CD14-positive monocyte (primary cell): Measurements from ENCODE around the gene ZNF267. TPM values are rescaled to one million over a fixed set of nuclear protein-coding genes. Genes with fewer than 3 reads are reported as not detected.
"Not testable (repeated sequence)": the region's sequence is repeated elsewhere in the genome, so short reads cannot be mapped to it uniquely, and the experiment has no call there.

Source experiments
- DNase-seq, 3 donors: peaks; one replicate each; pipeline ENCODE4 v3.0.0-alpha.2; 2011 to 2022
- H2AFZ ChIP-seq: 2 replicates; pipeline ENCODE4 v1.6.0; 2012; ENCODE audit warnings: mild to moderate bottlenecking, low read depth, low read length, inconsistent platforms; ENCODE audit not compliant: insufficient read depth, poor library complexity, severe bottlenecking
- H3K27ac ChIP-seq, 2 donors: 1 replicate in 1 of 2; 2 replicates in 1 of 2; pipeline ENCODE4 v1.5.1; 2012 to 2013; ENCODE audit warnings: low read length in 2 of 2, control low read depth in 1 of 2, inconsistent platforms in 1 of 2, low read depth in 1 of 2, mild to moderate bottlenecking in 1 of 2
- H3K27me3 ChIP-seq, 2 donors: one replicate each; pipeline versions ENCODE4 v1.6.0 to v1.6.1; 2011 to 2013; ENCODE audit warnings: low read length in 2 of 2; ENCODE audit not compliant: control insufficient read depth in 2 of 2, insufficient read depth in 2 of 2
- H3K36me3 ChIP-seq, 2 donors: replicated peaks in 1 of 2; 1 replicate in 1 of 2; 2 replicates in 1 of 2; pipeline versions ENCODE4 v1.5.1 to v1.6.1; 2012 to 2013; ENCODE audit warnings: low read length in 2 of 2, control low read depth in 1 of 2, inconsistent platforms in 1 of 2, mild to moderate bottlenecking in 1 of 2; ENCODE audit not compliant: insufficient read depth in 2 of 2, control insufficient read depth in 1 of 2
- H3K4me1 ChIP-seq, 2 donors: 1 replicate in 1 of 2; 2 replicates in 1 of 2; pipeline versions ENCODE4 v1.5.1 to v1.6.1; 2012 to 2013; ENCODE audit warnings: low read length in 2 of 2, control low read depth in 1 of 2, inconsistent platforms in 1 of 2, mild to moderate bottlenecking in 1 of 2, moderate library complexity in 1 of 2; ENCODE audit not compliant: insufficient read depth in 2 of 2, control insufficient read depth in 1 of 2
- H3K4me2 ChIP-seq: replicated peaks from 2 replicates; pipeline ENCODE3; 2012; ENCODE audit warnings: low read length, moderate library complexity, mild to moderate bottlenecking; ENCODE audit not compliant: poor library complexity, severe bottlenecking; ENCODE audit errors: extremely low read depth
- H3K4me3 ChIP-seq, 3 experiments: fragments of 200-600 bp in 1 of 3; sonication (generic) in 1 of 3; replicated peaks in 1 of 3; 1 replicate in 2 of 3; 2 replicates in 1 of 3; pipeline ENCODE4 v1.5.1; 2011 to 2013; ENCODE audit warnings: low read length in 3 of 3, mild to moderate bottlenecking in 3 of 3, control low read depth in 2 of 3, low read depth in 2 of 3, inconsistent platforms in 1 of 3, moderate library complexity in 1 of 3
- H3K79me2 ChIP-seq: 2 replicates; pipeline ENCODE4 v1.6.0; 2012; ENCODE audit warnings: mild to moderate bottlenecking, control low read depth, inconsistent platforms, low read length, moderate library complexity; ENCODE audit not compliant: insufficient read depth
- H3K9ac ChIP-seq: 2 replicates; pipeline ENCODE4 v1.6.0; 2017; ENCODE audit warnings: low read length, mild to moderate bottlenecking; ENCODE audit not compliant: insufficient read depth, poor library complexity, severe bottlenecking
- H3K9me3 ChIP-seq, 2 donors: replicated peaks in 1 of 2; 1 replicate in 1 of 2; 2 replicates in 1 of 2; pipeline versions ENCODE4 v1.5.1 to v1.6.1; 2012 to 2013; ENCODE audit warnings: low read length in 2 of 2, control low read depth in 1 of 2; ENCODE audit not compliant: control insufficient read depth in 1 of 2, insufficient read depth in 1 of 2
- H4K20me1 ChIP-seq: 2 replicates; pipeline ENCODE4 v1.6.0; 2012; ENCODE audit warnings: mild to moderate bottlenecking, low read length, control low read depth, moderate library complexity; ENCODE audit not compliant: insufficient read depth
- H3K27ac Mint-ChIP-seq, 7 donors: one replicate each; pipeline ENCODE4 v1.8.0; 2020; ENCODE audit warnings: mild to moderate bottlenecking in 7 of 7, mixed read lengths in 7 of 7, moderate library complexity in 6 of 7, inconsistent platforms in 2 of 7
- H3K27me3 Mint-ChIP-seq, 3 donors: one replicate each; pipeline ENCODE4 v1.8.0; 2021 to 2022; ENCODE audit warnings: low read depth in 3 of 3, mild to moderate bottlenecking in 3 of 3, mixed read lengths in 3 of 3, moderate library complexity in 3 of 3, inconsistent platforms in 1 of 3
- H3K36me3 Mint-ChIP-seq, 2 donors: one replicate each; pipeline ENCODE4 v1.8.0; 2020; ENCODE audit warnings: mixed read lengths in 2 of 2, inconsistent platforms in 1 of 2, mild to moderate bottlenecking in 1 of 2
- H3K4me1 Mint-ChIP-seq: one replicate; pipeline ENCODE4 v1.8.0; 2020; ENCODE audit warnings: mild to moderate bottlenecking, mixed read lengths
- H3K4me3 Mint-ChIP-seq, 2 donors: one replicate each; pipeline ENCODE4 v1.8.0; 2020; ENCODE audit warnings: mild to moderate bottlenecking in 2 of 2, mixed read lengths in 2 of 2, moderate library complexity in 1 of 2
- H3K9me3 Mint-ChIP-seq, 7 donors: one replicate each; pipeline ENCODE4 v1.8.0; 2020 to 2022; ENCODE audit warnings: mixed read lengths in 7 of 7, mild to moderate bottlenecking in 6 of 7, moderate library complexity in 6 of 7, inconsistent platforms in 2 of 7
- WGBS: methylation state at CpG from one replicate; pipeline ENCODE4 v1.1.5; 2013; ENCODE audit warnings: missing lambda C conversion rate; ENCODE audit not compliant: insufficient coverage; 5-methylcytosine and 5-hydroxymethylcytosine counted together
- intact Hi-C, 2 donors: fragments of 100-400 bp; cut with micrococcal nuclease; formaldehyde crosslinking; loops; one replicate each; pipeline versions ENCODE4 v1.15.0 to v1.15.1; 2023
- polyA plus RNA-seq, 3 donors: library from polyadenylated mRNA; depleted of rRNA in 1 of 3; unstranded in 2 of 3; stranded (reverse) in 1 of 3; fragments of 300-500 nt in 2 of 3; fragments of >200 nt in 1 of 3; fragmentation: Illumina TruSeq in 2 of 3; gene quantifications; 1 replicate in 2 of 3; 2 replicates in 1 of 3; pipeline ENCODE4 v1.2.3, GENCODE V29; 2012 to 2021
- small RNA-seq: library from RNA; depleted of rRNA; stranded (forward); fragments of <200 nt; gene quantifications from one replicate; pipeline ENCODE3, GENCODE V24; 2012; ENCODE audit warnings: low read depth; ENCODE audit not compliant: insufficient read length

The ZNF267 gene
- polyA plus RNA-seq, 3 donors = 13.5 to 23.8 (median 18.0) TPM

DNA sequence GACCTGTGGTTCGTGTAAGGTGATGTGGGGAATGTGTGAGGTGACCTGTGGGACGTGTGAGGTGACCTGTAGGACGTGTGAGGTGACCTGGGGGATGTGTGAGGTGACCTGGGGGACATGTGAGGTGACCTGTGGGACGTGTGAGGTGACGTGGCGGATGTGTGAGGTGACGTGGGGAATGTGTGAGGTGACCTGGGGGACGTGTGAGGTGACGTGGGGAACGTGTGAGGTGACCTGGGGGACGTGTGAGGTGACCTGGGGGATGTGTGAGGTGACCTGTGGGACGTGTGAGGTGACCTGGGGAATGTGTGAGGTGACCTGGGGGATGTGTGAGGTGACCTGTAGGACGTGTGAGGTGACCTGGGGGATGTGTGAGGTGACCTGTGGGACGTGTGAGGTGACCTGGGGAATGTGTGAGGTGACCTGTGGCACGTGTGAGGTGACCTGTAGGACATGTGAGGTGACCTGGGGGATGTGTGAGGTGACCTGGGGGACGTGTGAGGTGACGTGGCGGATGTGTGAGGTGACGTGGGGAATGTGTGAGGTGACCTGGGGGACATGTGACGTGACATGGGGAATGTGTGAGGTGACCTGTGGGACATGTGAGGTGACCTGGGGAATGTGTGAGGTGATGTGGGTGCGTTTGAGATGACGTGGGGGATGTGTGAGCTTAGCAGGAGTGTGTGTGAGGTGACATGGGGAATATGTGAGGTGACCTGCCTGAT, 86.7 kb downstream of the ZNF267 start:
- H3K9ac ChIP-seq, H4K20me1 ChIP-seq, H3K36me3 Mint-ChIP-seq, intact Hi-C loops, H2AFZ ChIP-seq, H3K9me3 Mint-ChIP-seq, H3K4me1 Mint-ChIP-seq, H3K4me1 ChIP-seq, H3K27ac ChIP-seq, DNase-seq, H3K27me3 ChIP-seq, H3K79me2 ChIP-seq, H3K4me2 ChIP-seq, H3K4me3 Mint-ChIP-seq, H3K27me3 Mint-ChIP-seq, H3K9me3 ChIP-seq, H3K4me3 ChIP-seq, H3K27ac Mint-ChIP-seq, H3K36me3 ChIP-seq: not testable (repeated sequence)
- WGBS = 66% methylated on average over 16 of the region's 22 CpGs

Small RNAs within 50 kb of the gene (small RNA-seq; reads per million reads assigned to genes)
- gene AC034105.2 (not detected), gene AC034105.4 (not detected)
